Kidney epithelial cell (primary cell): ENCODE data around the gene PLXNB3. TPM values are rescaled to one million over a fixed set of nuclear protein-coding genes. Genes with fewer than 3 reads are reported as not detected.
"Not testable (repeated sequence)": the region's sequence is repeated elsewhere in the genome, so short reads cannot be mapped to it uniquely, and the experiment has no call there.

Source experiments
- DNase-seq: peaks from one replicate; pipeline ENCODE4 v3.0.0-alpha.2; 2010; ENCODE audit warnings: low read depth
- H3K27me3 ChIP-seq: 2 replicates; pipeline ENCODE4 v1.6.0; 2011; ENCODE audit warnings: low read length; ENCODE audit not compliant: control insufficient read depth, insufficient read depth
- H3K36me3 ChIP-seq: 2 replicates; pipeline ENCODE4 v1.5.1; 2011; ENCODE audit warnings: low read length; ENCODE audit not compliant: control insufficient read depth, insufficient read depth
- H3K4me3 ChIP-seq: 2 replicates; pipeline ENCODE4 v1.5.1; 2011; ENCODE audit warnings: low read depth, mild to moderate bottlenecking, control low read depth, low read length
- total RNA-seq: library from RNA; depleted of rRNA; stranded (reverse); fragments of >200 nt; gene quantifications from 2 replicates; pipeline ENCODE4 v1.2.3, GENCODE V29; 2015
- TF ChIP-seq, protein P1 (sequence below): IDR thresholded peaks from 2 replicates; pipeline ENCODE4 v1.5.1; 2011; ENCODE audit warnings: mild to moderate bottlenecking, moderate library complexity, low read length, control low read depth, inconsistent platforms; ENCODE audit not compliant: insufficient read depth, poor library complexity, severe bottlenecking

The PLXNB3 gene
- total RNA-seq, 1 donor from 2014 or later = 3.6 TPM

DNA sequence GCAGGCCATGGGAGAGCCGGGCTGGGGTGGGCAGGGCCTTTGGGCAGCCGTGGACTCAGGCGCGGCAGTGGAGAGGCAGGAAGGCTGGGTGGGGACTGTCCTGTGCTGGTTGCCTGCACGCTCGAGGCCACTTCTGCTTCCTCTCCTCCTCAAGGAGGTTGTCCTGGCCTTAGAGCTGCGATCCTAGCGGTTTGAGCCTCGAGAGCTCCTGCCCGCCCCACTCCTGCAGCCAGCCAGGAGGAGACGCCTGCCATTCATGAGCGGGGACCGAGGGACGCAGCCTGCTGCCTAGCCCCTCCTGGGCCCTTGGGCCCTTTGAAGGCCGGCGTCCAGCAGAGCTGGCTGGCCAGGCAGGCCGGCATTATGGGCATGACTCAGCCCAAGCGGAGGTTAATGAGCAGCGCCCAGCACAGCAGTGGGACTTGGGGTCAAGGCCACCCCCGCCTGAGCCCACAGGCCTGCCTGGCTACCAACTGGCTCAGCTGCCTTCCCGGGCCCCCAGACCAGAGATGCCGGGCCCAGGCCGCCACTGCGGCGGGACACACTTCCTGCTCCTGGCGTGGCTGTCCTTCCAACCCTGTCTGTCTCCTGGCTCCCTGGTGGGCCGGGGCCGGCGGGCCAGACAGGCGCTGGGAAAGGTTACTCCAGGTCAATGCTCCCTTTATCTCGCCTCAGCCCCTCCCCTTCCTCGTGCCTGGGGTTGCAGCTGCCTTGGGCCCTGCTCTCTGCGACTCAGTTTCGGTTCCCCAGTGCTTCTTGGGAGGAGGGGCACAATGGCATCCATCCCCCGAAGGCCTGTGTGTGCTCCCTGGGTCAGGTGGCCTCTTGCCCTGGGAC, 37.5 kb upstream of the PLXNB3 start:
- DNase-seq = no peak

DNA sequence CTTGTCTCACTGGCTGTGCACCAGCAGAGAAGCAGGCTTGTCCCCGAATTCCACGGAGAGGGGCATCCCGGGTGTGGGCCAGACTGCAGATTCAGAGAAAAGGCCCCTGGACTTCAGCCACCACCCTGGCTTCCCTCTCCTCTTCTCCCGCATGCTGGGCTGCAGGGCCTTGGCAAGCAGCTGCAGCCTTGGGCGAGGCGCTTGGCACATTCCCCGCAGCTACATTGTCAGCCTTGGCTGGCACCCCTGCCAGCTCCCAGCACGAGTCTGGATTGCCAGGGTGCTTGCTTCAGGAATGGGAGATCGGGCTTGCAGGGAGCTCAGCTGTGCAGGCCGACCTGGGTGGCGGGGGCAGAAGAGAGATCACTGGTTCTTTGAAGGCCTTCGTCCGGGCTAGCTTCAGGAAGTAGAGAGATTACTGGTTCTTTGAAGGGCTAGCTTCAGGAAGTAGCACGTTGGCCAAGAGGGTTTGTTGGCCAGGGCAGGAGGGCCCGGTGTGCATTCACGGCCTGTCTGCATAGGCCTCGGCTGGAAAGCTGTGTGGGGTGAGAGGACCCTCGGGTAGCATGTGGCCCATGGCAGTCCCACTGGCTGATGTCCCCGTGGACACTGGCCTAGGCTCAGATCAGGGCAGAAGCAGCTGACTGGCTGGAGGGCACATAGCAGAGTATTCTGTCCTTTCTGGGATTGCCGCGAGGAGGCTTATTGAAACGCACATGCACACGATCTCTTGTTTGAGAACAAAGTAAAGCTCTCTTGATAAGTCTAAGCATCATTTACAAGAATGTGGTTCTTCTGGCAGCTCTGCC, 36.7 kb upstream of the PLXNB3 start:
- Histone ChIP-seq H3K4me3 (no peak overlapping the region), H3K36me3 (no peaks in the 10 kb centered on the region), H3K27me3 (no peaks in the 10 kb centered on the region)
- TF ChIP-seq, protein P1, sequence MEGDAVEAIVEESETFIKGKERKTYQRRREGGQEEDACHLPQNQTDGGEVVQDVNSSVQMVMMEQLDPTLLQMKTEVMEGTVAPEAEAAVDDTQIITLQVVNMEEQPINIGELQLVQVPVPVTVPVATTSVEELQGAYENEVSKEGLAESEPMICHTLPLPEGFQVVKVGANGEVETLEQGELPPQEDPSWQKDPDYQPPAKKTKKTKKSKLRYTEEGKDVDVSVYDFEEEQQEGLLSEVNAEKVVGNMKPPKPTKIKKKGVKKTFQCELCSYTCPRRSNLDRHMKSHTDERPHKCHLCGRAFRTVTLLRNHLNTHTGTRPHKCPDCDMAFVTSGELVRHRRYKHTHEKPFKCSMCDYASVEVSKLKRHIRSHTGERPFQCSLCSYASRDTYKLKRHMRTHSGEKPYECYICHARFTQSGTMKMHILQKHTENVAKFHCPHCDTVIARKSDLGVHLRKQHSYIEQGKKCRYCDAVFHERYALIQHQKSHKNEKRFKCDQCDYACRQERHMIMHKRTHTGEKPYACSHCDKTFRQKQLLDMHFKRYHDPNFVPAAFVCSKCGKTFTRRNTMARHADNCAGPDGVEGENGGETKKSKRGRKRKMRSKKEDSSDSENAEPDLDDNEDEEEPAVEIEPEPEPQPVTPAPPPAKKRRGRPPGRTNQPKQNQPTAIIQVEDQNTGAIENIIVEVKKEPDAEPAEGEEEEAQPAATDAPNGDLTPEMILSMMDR = no peak
- DNase-seq = no peak

More for the DNA sequence above, 37.5 kb upstream of the PLXNB3 start:
- Histone ChIP-seq H3K4me3 (no peak overlapping the region), H3K36me3 (no peaks in the 10 kb centered on the region), H3K27me3 (no peaks in the 10 kb centered on the region)
- TF ChIP-seq, protein P1 = no peak

DNA sequence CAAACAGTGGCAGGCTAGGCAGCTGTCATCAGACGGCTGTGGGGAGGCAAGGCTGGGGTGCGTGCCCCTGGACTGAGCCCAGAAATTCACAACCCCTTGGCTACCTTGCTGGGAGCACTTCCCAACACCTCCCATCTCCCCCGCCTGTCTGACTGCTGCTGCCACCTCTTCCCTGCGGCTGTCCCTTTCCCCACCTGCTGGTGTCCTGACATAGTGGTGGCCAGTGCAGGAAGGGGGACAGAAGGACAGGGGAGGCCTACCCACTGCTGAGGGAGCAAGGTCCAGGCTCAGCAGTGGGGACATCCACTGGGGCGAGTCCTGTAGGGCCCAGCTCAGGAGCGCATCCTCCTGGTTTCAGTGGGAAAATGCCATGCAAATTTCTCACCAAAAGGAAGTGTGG, 36.0 kb upstream of the PLXNB3 start:
- no peak overlapping the region for H3K4me3 ChIP-seq
- no peaks in the 10 kb centered on the region for H3K27me3 ChIP-seq
- TF ChIP-seq, protein P1 = no peak
- H3K36me3 ChIP-seq = no peaks in the 10 kb centered on the region
- DNase-seq = no peak

DNA sequence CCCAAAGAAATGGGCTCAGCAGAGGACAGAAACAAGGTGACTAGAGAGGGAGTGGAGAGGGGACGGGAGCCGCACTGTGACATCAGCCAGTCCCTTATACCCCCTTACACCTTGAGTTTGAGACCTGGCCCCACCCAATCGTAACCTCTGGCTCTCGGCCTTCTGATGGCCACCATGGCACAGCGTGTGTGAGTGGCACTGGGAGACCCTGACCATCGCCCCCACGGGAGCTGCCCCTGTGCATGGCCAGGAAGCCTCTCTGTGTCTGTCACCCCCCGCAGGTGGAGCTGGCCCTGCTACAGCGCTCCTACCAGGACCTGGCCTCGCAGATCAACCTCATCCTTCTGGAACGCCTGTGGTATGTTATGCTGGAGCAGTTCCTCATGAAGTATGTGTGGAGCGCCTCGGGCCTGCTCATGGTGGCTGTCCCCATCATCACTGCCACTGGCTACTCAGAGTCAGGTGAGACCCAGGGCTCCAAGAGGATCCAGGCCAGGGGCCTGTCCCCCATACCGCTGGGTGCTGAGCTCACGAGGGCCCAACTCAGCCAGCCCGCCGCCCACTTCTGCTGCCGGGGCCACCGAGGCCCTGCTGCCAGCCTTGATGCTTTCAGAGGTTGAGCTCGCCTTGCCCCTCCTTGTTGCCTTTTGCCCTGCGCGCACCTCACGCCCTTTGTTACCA, 35.0 kb upstream of the PLXNB3 start:
- no peaks in the 10 kb centered on the region for H3K36me3 ChIP-seq
- no peaks in the 10 kb centered on the region for H3K27me3 ChIP-seq
- no peak for DNase-seq
- H3K4me3 ChIP-seq = no peak overlapping the region
- TF ChIP-seq, protein P1 = no peak

DNA sequence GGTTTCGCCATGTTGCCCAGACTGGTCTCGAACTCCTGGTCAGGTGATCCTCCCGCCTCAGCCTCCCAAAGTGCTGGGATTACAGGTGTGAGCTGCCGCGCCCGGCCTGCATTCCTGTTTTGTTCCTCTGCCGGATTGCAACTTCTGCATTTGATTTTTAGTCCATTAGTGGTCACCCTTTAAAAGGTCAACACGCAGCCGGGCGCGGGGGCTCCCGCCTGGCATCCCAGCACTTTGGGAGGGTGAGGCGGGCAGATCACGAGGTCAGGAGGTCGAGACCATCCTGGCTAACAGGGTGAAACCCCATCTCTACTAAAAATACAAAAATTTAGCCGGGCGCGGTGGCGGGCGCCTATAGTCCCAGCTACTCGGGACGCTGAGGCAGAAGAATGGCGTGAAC, 33.9 kb upstream of the PLXNB3 start:
- not testable (repeated sequence) for H3K4me3 ChIP-seq, H3K27me3 ChIP-seq, H3K36me3 ChIP-seq, DNase-seq
